CD14-positive monocyte (primary cell): ENCODE results near the gene HPGDS. TPM values are rescaled to one million over a fixed set of nuclear protein-coding genes. Genes with fewer than 3 reads are reported as not detected.

Experiments used
- DNase-seq, 3 donors: peaks; one replicate each; pipeline ENCODE4 v3.0.0-alpha.2; 2011 to 2022
- H2AFZ ChIP-seq: 2 replicates; pipeline ENCODE4 v1.6.0; 2012; ENCODE audit warnings: mild to moderate bottlenecking, low read depth, low read length, inconsistent platforms; ENCODE audit not compliant: insufficient read depth, poor library complexity, severe bottlenecking
- H3K27ac ChIP-seq, 2 donors: 1 replicate in 1 of 2; 2 replicates in 1 of 2; pipeline ENCODE4 v1.5.1; 2012 to 2013; ENCODE audit warnings: low read length in 2 of 2, control low read depth in 1 of 2, inconsistent platforms in 1 of 2, low read depth in 1 of 2, mild to moderate bottlenecking in 1 of 2
- H3K27me3 ChIP-seq, 2 donors: one replicate each; pipeline versions ENCODE4 v1.6.0 to v1.6.1; 2011 to 2013; ENCODE audit warnings: low read length in 2 of 2; ENCODE audit not compliant: control insufficient read depth in 2 of 2, insufficient read depth in 2 of 2
- H3K36me3 ChIP-seq, 2 donors: replicated peaks in 1 of 2; 1 replicate in 1 of 2; 2 replicates in 1 of 2; pipeline versions ENCODE4 v1.5.1 to v1.6.1; 2012 to 2013; ENCODE audit warnings: low read length in 2 of 2, control low read depth in 1 of 2, inconsistent platforms in 1 of 2, mild to moderate bottlenecking in 1 of 2; ENCODE audit not compliant: insufficient read depth in 2 of 2, control insufficient read depth in 1 of 2
- H3K4me1 ChIP-seq, 2 donors: 1 replicate in 1 of 2; 2 replicates in 1 of 2; pipeline versions ENCODE4 v1.5.1 to v1.6.1; 2012 to 2013; ENCODE audit warnings: low read length in 2 of 2, control low read depth in 1 of 2, inconsistent platforms in 1 of 2, mild to moderate bottlenecking in 1 of 2, moderate library complexity in 1 of 2; ENCODE audit not compliant: insufficient read depth in 2 of 2, control insufficient read depth in 1 of 2
- H3K4me2 ChIP-seq: replicated peaks from 2 replicates; pipeline ENCODE3; 2012; ENCODE audit warnings: low read length, moderate library complexity, mild to moderate bottlenecking; ENCODE audit not compliant: poor library complexity, severe bottlenecking; ENCODE audit errors: extremely low read depth
- H3K4me3 ChIP-seq, 3 experiments: fragments of 200-600 bp in 1 of 3; sonication (generic) in 1 of 3; replicated peaks in 1 of 3; 1 replicate in 2 of 3; 2 replicates in 1 of 3; pipeline ENCODE4 v1.5.1; 2011 to 2013; ENCODE audit warnings: low read length in 3 of 3, mild to moderate bottlenecking in 3 of 3, control low read depth in 2 of 3, low read depth in 2 of 3, inconsistent platforms in 1 of 3, moderate library complexity in 1 of 3
- H3K79me2 ChIP-seq: 2 replicates; pipeline ENCODE4 v1.6.0; 2012; ENCODE audit warnings: mild to moderate bottlenecking, control low read depth, inconsistent platforms, low read length, moderate library complexity; ENCODE audit not compliant: insufficient read depth
- H3K9ac ChIP-seq: 2 replicates; pipeline ENCODE4 v1.6.0; 2017; ENCODE audit warnings: low read length, mild to moderate bottlenecking; ENCODE audit not compliant: insufficient read depth, poor library complexity, severe bottlenecking
- H3K9me3 ChIP-seq, 2 donors: replicated peaks in 1 of 2; 1 replicate in 1 of 2; 2 replicates in 1 of 2; pipeline versions ENCODE4 v1.5.1 to v1.6.1; 2012 to 2013; ENCODE audit warnings: low read length in 2 of 2, control low read depth in 1 of 2; ENCODE audit not compliant: control insufficient read depth in 1 of 2, insufficient read depth in 1 of 2
- H4K20me1 ChIP-seq: 2 replicates; pipeline ENCODE4 v1.6.0; 2012; ENCODE audit warnings: mild to moderate bottlenecking, low read length, control low read depth, moderate library complexity; ENCODE audit not compliant: insufficient read depth
- H3K27ac Mint-ChIP-seq, 7 donors: one replicate each; pipeline ENCODE4 v1.8.0; 2020; ENCODE audit warnings: mild to moderate bottlenecking in 7 of 7, mixed read lengths in 7 of 7, moderate library complexity in 6 of 7, inconsistent platforms in 2 of 7
- H3K27me3 Mint-ChIP-seq, 3 donors: one replicate each; pipeline ENCODE4 v1.8.0; 2021 to 2022; ENCODE audit warnings: low read depth in 3 of 3, mild to moderate bottlenecking in 3 of 3, mixed read lengths in 3 of 3, moderate library complexity in 3 of 3, inconsistent platforms in 1 of 3
- H3K36me3 Mint-ChIP-seq, 2 donors: one replicate each; pipeline ENCODE4 v1.8.0; 2020; ENCODE audit warnings: mixed read lengths in 2 of 2, inconsistent platforms in 1 of 2, mild to moderate bottlenecking in 1 of 2
- H3K4me1 Mint-ChIP-seq: one replicate; pipeline ENCODE4 v1.8.0; 2020; ENCODE audit warnings: mild to moderate bottlenecking, mixed read lengths
- H3K4me3 Mint-ChIP-seq, 2 donors: one replicate each; pipeline ENCODE4 v1.8.0; 2020; ENCODE audit warnings: mild to moderate bottlenecking in 2 of 2, mixed read lengths in 2 of 2, moderate library complexity in 1 of 2
- H3K9me3 Mint-ChIP-seq, 7 donors: one replicate each; pipeline ENCODE4 v1.8.0; 2020 to 2022; ENCODE audit warnings: mixed read lengths in 7 of 7, mild to moderate bottlenecking in 6 of 7, moderate library complexity in 6 of 7, inconsistent platforms in 2 of 7
- WGBS: methylation state at CpG from one replicate; pipeline ENCODE4 v1.1.5; 2013; ENCODE audit warnings: missing lambda C conversion rate; ENCODE audit not compliant: insufficient coverage; 5-methylcytosine and 5-hydroxymethylcytosine counted together
- intact Hi-C, 2 donors: fragments of 100-400 bp; cut with micrococcal nuclease; formaldehyde crosslinking; loops; one replicate each; pipeline versions ENCODE4 v1.15.0 to v1.15.1; 2023
- polyA plus RNA-seq, 3 donors: library from polyadenylated mRNA; depleted of rRNA in 1 of 3; unstranded in 2 of 3; stranded (reverse) in 1 of 3; fragments of 300-500 nt in 2 of 3; fragments of >200 nt in 1 of 3; fragmentation: Illumina TruSeq in 2 of 3; gene quantifications; 1 replicate in 2 of 3; 2 replicates in 1 of 3; pipeline ENCODE4 v1.2.3, GENCODE V29; 2012 to 2021
- TF ChIP-seq, protein P1 (sequence below): fragments of 200-600 bp; IDR thresholded peaks from one replicate; pipeline ENCODE4 v1.8.0; 2022; ENCODE audit warnings: antibody characterized with exemption, mild to moderate bottlenecking

The HPGDS gene
- polyA plus RNA-seq, 3 donors, result 0.05 to 0.30 TPM; not detected in 1

DNA sequence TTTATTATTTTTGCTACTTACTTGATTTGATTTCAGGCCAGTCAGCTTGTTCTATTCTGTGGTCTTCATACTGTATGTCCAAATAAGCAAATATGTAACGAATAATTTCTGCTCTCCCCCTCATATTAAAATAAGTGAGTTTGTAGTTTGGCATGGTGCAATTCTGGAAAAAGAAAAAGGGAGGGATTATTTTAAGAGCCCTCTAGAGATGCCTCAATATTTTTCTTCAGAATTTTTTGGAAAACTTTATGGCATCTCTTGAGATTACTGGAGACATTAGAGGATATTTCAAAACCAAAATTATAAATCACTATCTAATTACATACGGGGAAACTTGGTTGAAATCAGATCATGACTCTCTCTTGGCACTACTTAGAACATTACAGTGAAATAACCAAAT lies 8.2 kb downstream of the HPGDS start:
- Mint-ChIP-seq H3K27me3 (peaks cover 0 to 2% (median 0%) of the 10 kb centered on the region in 3 donors), H3K4me1 (peaks cover 8% of the 10 kb centered on the region), H3K27ac (no peak overlapping the region), H3K4me3 (no peak overlapping the region), H3K9me3 (peaks cover 0 to 4% (median 0%) of the 10 kb centered on the region in 7 donors), H3K36me3 (no peaks in the 10 kb centered on the region)
- H3K4me1 ChIP-seq, result peaks cover 0 to 2% of the 10 kb centered on the region in 2 donors
- no peak overlapping the region for H3K4me2 ChIP-seq
- no peaks in the 10 kb centered on the region for H3K27me3 ChIP-seq
- no peaks in the 10 kb centered on the region for H3K36me3 ChIP-seq
- no peak overlapping the region for H2AFZ ChIP-seq
- TF ChIP-seq, protein P1, sequence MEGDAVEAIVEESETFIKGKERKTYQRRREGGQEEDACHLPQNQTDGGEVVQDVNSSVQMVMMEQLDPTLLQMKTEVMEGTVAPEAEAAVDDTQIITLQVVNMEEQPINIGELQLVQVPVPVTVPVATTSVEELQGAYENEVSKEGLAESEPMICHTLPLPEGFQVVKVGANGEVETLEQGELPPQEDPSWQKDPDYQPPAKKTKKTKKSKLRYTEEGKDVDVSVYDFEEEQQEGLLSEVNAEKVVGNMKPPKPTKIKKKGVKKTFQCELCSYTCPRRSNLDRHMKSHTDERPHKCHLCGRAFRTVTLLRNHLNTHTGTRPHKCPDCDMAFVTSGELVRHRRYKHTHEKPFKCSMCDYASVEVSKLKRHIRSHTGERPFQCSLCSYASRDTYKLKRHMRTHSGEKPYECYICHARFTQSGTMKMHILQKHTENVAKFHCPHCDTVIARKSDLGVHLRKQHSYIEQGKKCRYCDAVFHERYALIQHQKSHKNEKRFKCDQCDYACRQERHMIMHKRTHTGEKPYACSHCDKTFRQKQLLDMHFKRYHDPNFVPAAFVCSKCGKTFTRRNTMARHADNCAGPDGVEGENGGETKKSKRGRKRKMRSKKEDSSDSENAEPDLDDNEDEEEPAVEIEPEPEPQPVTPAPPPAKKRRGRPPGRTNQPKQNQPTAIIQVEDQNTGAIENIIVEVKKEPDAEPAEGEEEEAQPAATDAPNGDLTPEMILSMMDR, result no peak
- WGBS, result no CpG with 5 or more reads among the region's 2 CpGs
- no peaks in the 10 kb centered on the region for H4K20me1 ChIP-seq
- intact Hi-C loops, result no loop called here
- H3K27ac ChIP-seq, result no peak overlapping the region
- H3K4me3 ChIP-seq, result no peak overlapping the region
- H3K9ac ChIP-seq, result no peak overlapping the region
- no peaks in the 10 kb centered on the region for H3K79me2 ChIP-seq
- no peaks in the 10 kb centered on the region for H3K9me3 ChIP-seq
- no peak for DNase-seq

- H3K9ac ChIP-seq, result no peak overlapping the region
- H3K79me2 ChIP-seq, result no peaks in the 10 kb centered on the region
- H3K4me3 Mint-ChIP-seq, result no peak overlapping the region
- DNase-seq, result no peak
- intact Hi-C loops, result no loop called here
- H3K4me1 Mint-ChIP-seq, result peaks cover 4% of the 10 kb centered on the region
- peaks cover 0 to 2% (median 0%) of the 10 kb centered on the region in 3 donors for H3K27me3 Mint-ChIP-seq
- no peaks in the 10 kb centered on the region for H3K36me3 Mint-ChIP-seq
- H2AFZ ChIP-seq, result no peak overlapping the region
- no peak overlapping the region for H3K27ac Mint-ChIP-seq
- H3K4me1 ChIP-seq, result peaks cover 0 to 2% of the 10 kb centered on the region in 2 donors
- H3K4me2 ChIP-seq, result no peak overlapping the region
- peaks cover 0 to 4% (median 0%) of the 10 kb centered on the region in 7 donors for H3K9me3 Mint-ChIP-seq
- WGBS, result no CpG with 5 or more reads among the region's 3 CpGs
- H4K20me1 ChIP-seq, result no peaks in the 10 kb centered on the region
- TF ChIP-seq, protein P1, result no peak
- H3K36me3 ChIP-seq, result no peaks in the 10 kb centered on the region
- H3K4me3 ChIP-seq, result no peak overlapping the region
- no peaks in the 10 kb centered on the region for H3K27me3 ChIP-seq
- H3K9me3 ChIP-seq, result no peaks in the 10 kb centered on the region
- H3K27ac ChIP-seq, result no peak overlapping the region
Observed at GRCh38 chr4:94333866-94334265, 8.8 kb downstream of the HPGDS start.
